Breast epithelium (tissue), 4 donors: ENCODE results near the gene SLC37A3. TPM values are rescaled to one million over a fixed set of nuclear protein-coding genes. Genes with fewer than 3 reads are reported as not detected.

ENCODE experiments used
- DNase-seq, 2 donors: peaks; one replicate each; pipeline ENCODE4 v3.0.0-alpha.2; 2019; ENCODE audit warnings: low spot score in 2 of 2
- H3K27ac ChIP-seq, 2 donors: fragments of 200-600 bp; sonication (generic) in 1 of 2; one replicate each; pipeline ENCODE4 v1.5.1; 2016 to 2019; ENCODE audit warnings: mild to moderate bottlenecking in 1 of 2
- H3K27me3 ChIP-seq, 2 donors: fragments of 200-600 bp; sonication (generic) in 1 of 2; one replicate each; pipeline versions ENCODE4 v1.5.1 to v1.6.0; 2017 to 2019; ENCODE audit warnings: control low read depth in 1 of 2, mild to moderate bottlenecking in 1 of 2
- H3K36me3 ChIP-seq: fragments of 200-600 bp; one replicate; pipeline ENCODE4 v1.5.1; 2019
- H3K4me1 ChIP-seq, 2 donors: fragments of 200-600 bp; sonication (generic); one replicate each; pipeline ENCODE4 v1.5.1; 2016 to 2019; ENCODE audit warnings: control low read depth in 1 of 2
- H3K4me3 ChIP-seq, 3 donors: fragments of 200-600 bp; sonication (generic); 1 replicate in 2 of 3; 2 replicates in 1 of 3; pipeline ENCODE4 v1.5.1; 2016 to 2019; ENCODE audit warnings: mild to moderate bottlenecking in 3 of 3, moderate library complexity in 2 of 3
- H3K9me3 ChIP-seq, 2 donors: fragments of 200-600 bp; sonication (generic) in 1 of 2; one replicate each; pipeline ENCODE4 v1.5.1; 2016 to 2019; ENCODE audit warnings: control low read depth in 1 of 2
- CTCF ChIP-seq, 3 donors: fragments of 450-650 bp; IDR thresholded peaks; one replicate each; pipeline ENCODE4 v1.5.1; 2016 to 2017; ENCODE audit warnings: antibody characterized with exemption in 3 of 3, mild to moderate bottlenecking in 3 of 3, moderate library complexity in 3 of 3
- POLR2A ChIP-seq: fragments of 450-650 bp; IDR thresholded peaks from one replicate; pipeline ENCODE4 v1.6.1; 2016; ENCODE audit warnings: antibody characterized with exemption, mild to moderate bottlenecking, moderate library complexity
- POLR2AphosphoS5 ChIP-seq, 3 donors: sonication (generic); formaldehyde crosslinking; IDR thresholded peaks; one replicate each; pipeline ENCODE4 v1.6.1; 2017; ENCODE audit warnings: antibody characterized with exemption in 3 of 3
- intact Hi-C: fragments of 100-400 bp; cut with DNase I; formaldehyde crosslinking; loops from one replicate; pipeline ENCODE4 v1.15.1; 2023; ENCODE audit warnings: low total_unique reads
- total RNA-seq, 3 donors: library from RNA; depleted of rRNA; stranded (reverse); fragments of >200 nt; gene quantifications; one replicate each; pipeline ENCODE4 v1.1.0, GENCODE V29; 2016

The SLC37A3 gene
- total RNA-seq, 3 donors from 2014 or later, result 64.0 to 89.8 (median 79.3) TPM

- TF ChIP-seq POLR2AphosphoS5 (IDR thresholded peaks at IDR 0.05) (no peak), POLR2A (no peak), CTCF (IDR thresholded peaks at IDR 0.05) (no peak)
- H3K27ac ChIP-seq, result no peak overlapping the region
- intact Hi-C loops, result no loop called here
- no peak for DNase-seq
- no peak overlapping the region for H3K4me3 ChIP-seq
- H3K36me3 ChIP-seq, result no peaks in the 10 kb centered on the region
- no peaks in the 10 kb centered on the region for H3K9me3 ChIP-seq
- H3K4me1 ChIP-seq, result no peaks in the 10 kb centered on the region
- H3K27me3 ChIP-seq, result no peaks in the 10 kb centered on the region
Measured at GRCh38 chr7:140358024-140358411, 40.3 kb downstream of the SLC37A3 start.

GRCh38 chr7:140350056-140350455 lies 48.3 kb downstream of the SLC37A3 start:
- Histone ChIP-seq H3K4me3 (no peak overlapping the region), H3K27me3 (no peaks in the 10 kb centered on the region), H3K36me3 (no peaks in the 10 kb centered on the region), H3K4me1 (no peaks in the 10 kb centered on the region), H3K27ac (no peak overlapping the region), H3K9me3 (no peaks in the 10 kb centered on the region)
- intact Hi-C loops, result no loop called here
- no peak for TF ChIP-seq CTCF (IDR thresholded peaks at IDR 0.05)
- no peak for TF ChIP-seq POLR2AphosphoS5 (IDR thresholded peaks at IDR 0.05)
- no peak for TF ChIP-seq POLR2A
- DNase-seq, result no peak

GRCh38 chr7:140349144-140349771 lies 49.1 kb downstream of the SLC37A3 start:
- no peak for TF ChIP-seq CTCF (IDR thresholded peaks at IDR 0.05)
- no peak for TF ChIP-seq POLR2A
- no peak for TF ChIP-seq POLR2AphosphoS5 (IDR thresholded peaks at IDR 0.05)
- Histone ChIP-seq H3K36me3 (no peaks in the 10 kb centered on the region), H3K9me3 (no peaks in the 10 kb centered on the region), H3K4me3 (no peak overlapping the region), H3K27ac (peak overlapping the region; percentile 61 to 79), H3K27me3 (no peaks in the 10 kb centered on the region), H3K4me1 (no peaks in the 10 kb centered on the region)
- no peak for DNase-seq
- intact Hi-C loops, result no loop called here

- H3K36me3 ChIP-seq, result no peaks in the 10 kb centered on the region
- no peaks in the 10 kb centered on the region for H3K4me1 ChIP-seq
- no peaks in the 10 kb centered on the region for H3K27me3 ChIP-seq
- intact Hi-C loops, result no loop called here
- TF ChIP-seq CTCF (IDR thresholded peaks at IDR 0.05), result no peak
- TF ChIP-seq POLR2AphosphoS5 (IDR thresholded peaks at IDR 0.05), result no peak
- no peak for TF ChIP-seq POLR2A
- DNase-seq, result no peak
- H3K9me3 ChIP-seq, result no peaks in the 10 kb centered on the region
- peak overlapping the region; percentile 61 to 79 for H3K27ac ChIP-seq
- no peak overlapping the region for H3K4me3 ChIP-seq
Measured at GRCh38 chr7:140348161-140348849, 50.0 kb downstream of the SLC37A3 start.

GRCh38 chr7:140347218-140347617 lies 51.1 kb downstream of the SLC37A3 start:
- no peaks in the 10 kb centered on the region for H3K36me3 ChIP-seq
- no peaks in the 10 kb centered on the region for H3K9me3 ChIP-seq
- H3K4me1 ChIP-seq, result no peaks in the 10 kb centered on the region
- DNase-seq, result no peak
- H3K27ac ChIP-seq, result no peak overlapping the region
- H3K27me3 ChIP-seq, result no peaks in the 10 kb centered on the region
- TF ChIP-seq POLR2AphosphoS5 (IDR thresholded peaks at IDR 0.05), result no peak
- no peak for TF ChIP-seq CTCF (IDR thresholded peaks at IDR 0.05)
- no peak for TF ChIP-seq POLR2A
- intact Hi-C loops, result no loop called here
- no peak overlapping the region for H3K4me3 ChIP-seq
